HUES64 (cell line): Measurements from ENCODE around the gene JADE2.

ENCODE experiments used
- H3K27ac ChIP-seq: 2 replicates; pipeline ENCODE4 v1.7.0; 2013; ENCODE audit warnings: low read depth, low read length, inconsistent platforms
- H3K27me3 ChIP-seq: 2 replicates; pipeline ENCODE4 v1.6.1; 2013; ENCODE audit warnings: mild to moderate bottlenecking, low read length; ENCODE audit not compliant: insufficient read depth
- H3K36me3 ChIP-seq: 2 replicates; pipeline ENCODE4 v1.6.1; 2013; ENCODE audit warnings: mild to moderate bottlenecking, low read length; ENCODE audit not compliant: insufficient read depth
- H3K4me1 ChIP-seq: 2 replicates; pipeline ENCODE4 v1.6.1; 2013; ENCODE audit warnings: mild to moderate bottlenecking, low read length, moderate library complexity; ENCODE audit not compliant: insufficient read depth
- H3K4me3 ChIP-seq: 2 replicates; pipeline ENCODE4 v1.5.1; 2013; ENCODE audit warnings: mild to moderate bottlenecking, low read length, moderate library complexity
- H3K9ac ChIP-seq: 2 replicates; pipeline ENCODE4 v1.6.1; 2013; ENCODE audit warnings: mild to moderate bottlenecking, low read depth, low read length
- H3K9me3 ChIP-seq: 2 replicates; pipeline ENCODE4 v1.6.1; 2013; ENCODE audit warnings: low read depth, low read length; ENCODE audit not compliant: insufficient read depth
- WGBS: fragments of 150-250, 120-280 bp; methylation state at CpG from one replicate; pipeline ENCODE4 v1.1.7; 2013; ENCODE audit warnings: missing lambda C conversion rate; 5-methylcytosine and 5-hydroxymethylcytosine counted together

JADE2 gene

GRCh38 chr5:134603059-134603458, 77.6 kb downstream of the JADE2 start:
- no peak overlapping the region for H3K4me3 ChIP-seq
- 0 out of 2 replicates have a peak, but pooled peaks cover 1% of the 10 kb centered on the region for H3K4me1 ChIP-seq
- H3K27me3 ChIP-seq, result no peaks in the 10 kb centered on the region
- peaks cover 41% of the 10 kb centered on the region for H3K36me3 ChIP-seq
- 86% methylated on average over 1 of the region's 1 CpG for WGBS
- H3K9me3 ChIP-seq, result no peaks in the 10 kb centered on the region
- H3K9ac ChIP-seq, result no peak overlapping the region
- no peak overlapping the region for H3K27ac ChIP-seq

GRCh38 chr5:134604908-134605307, 79.4 kb downstream of the JADE2 start:
- 92% methylated on average over 1 of the region's 1 CpG for WGBS
- Histone ChIP-seq H3K27me3 (no peaks in the 10 kb centered on the region), H3K4me3 (no peak overlapping the region), H3K27ac (no peak overlapping the region), H3K9me3 (no peaks in the 10 kb centered on the region), H3K4me1 (no peaks in the 10 kb centered on the region), H3K36me3 (peaks cover 59% of the 10 kb centered on the region), H3K9ac (no peak overlapping the region)

- Histone ChIP-seq H3K27me3 (no peaks in the 10 kb centered on the region), H3K4me1 (no peaks in the 10 kb centered on the region), H3K36me3 (peaks cover 71% of the 10 kb centered on the region), H3K4me3 (no peak overlapping the region), H3K9me3 (no peaks in the 10 kb centered on the region), H3K9ac (no peak overlapping the region), H3K27ac (no peak overlapping the region)
- 93% methylated on average over 3 of the region's 5 CpGs for WGBS
Observed at GRCh38 chr5:134606726-134607125, 81.3 kb downstream of the JADE2 start.

GRCh38 chr5:134608555-134608954, 83.1 kb downstream of the JADE2 start:
- WGBS, result 91% methylated on average over 3 of the region's 3 CpGs
- no peak overlapping the region for H3K27ac ChIP-seq
- no peaks in the 10 kb centered on the region for H3K9me3 ChIP-seq
- H3K9ac ChIP-seq, result no peak overlapping the region
- no peaks in the 10 kb centered on the region for H3K27me3 ChIP-seq
- no peak overlapping the region for H3K4me3 ChIP-seq
- H3K4me1 ChIP-seq, result no peaks in the 10 kb centered on the region
- peaks cover 82% of the 10 kb centered on the region for H3K36me3 ChIP-seq

GRCh38 chr5:134609232-134609851, 83.9 kb downstream of the JADE2 start:
- H3K36me3 ChIP-seq, result peaks cover 77% of the 10 kb centered on the region
- no peaks in the 10 kb centered on the region for H3K27me3 ChIP-seq
- H3K4me3 ChIP-seq, result no peak overlapping the region
- H3K9me3 ChIP-seq, result no peaks in the 10 kb centered on the region
- H3K9ac ChIP-seq, result no peak overlapping the region
- WGBS, result 89% methylated on average over 3 of the region's 3 CpGs
- H3K4me1 ChIP-seq, result no peaks in the 10 kb centered on the region
- no peak overlapping the region for H3K27ac ChIP-seq

- H3K36me3 ChIP-seq, result peaks cover 68% of the 10 kb centered on the region
Observed at GRCh38 chr5:134610725-134611124, 85.3 kb downstream of the JADE2 start.

GRCh38 chr5:134611515-134611914, 86.0 kb downstream of the JADE2 start:
- Histone ChIP-seq H3K36me3 (peaks cover 60% of the 10 kb centered on the region), H3K27ac (no peak overlapping the region), H3K9me3 (no peaks in the 10 kb centered on the region), H3K27me3 (no peaks in the 10 kb centered on the region), H3K9ac (no peak overlapping the region), H3K4me3 (no peak overlapping the region), H3K4me1 (no peaks in the 10 kb centered on the region)
- WGBS, result 92% methylated on average over 3 of the region's 4 CpGs

More at GRCh38 chr5:134610725-134611124, 85.3 kb downstream of the JADE2 start:
- H3K27me3 ChIP-seq, result no peaks in the 10 kb centered on the region
- H3K9ac ChIP-seq, result no peak overlapping the region
- H3K9me3 ChIP-seq, result no peaks in the 10 kb centered on the region
- no peak overlapping the region for H3K27ac ChIP-seq
- H3K4me1 ChIP-seq, result no peaks in the 10 kb centered on the region
- no peak overlapping the region for H3K4me3 ChIP-seq

GRCh38 chr5:134614450-134615085, 89.1 kb downstream of the JADE2 start:
- H3K9ac ChIP-seq, result no peak overlapping the region
- H3K27ac ChIP-seq, result 0 out of 2 replicates have a peak overlapping the region, but pooled peaks have one; percentile 6
- H3K9me3 ChIP-seq, result no peaks in the 10 kb centered on the region
- no peaks in the 10 kb centered on the region for H3K4me1 ChIP-seq
- no peak overlapping the region for H3K4me3 ChIP-seq
- WGBS, result 94% methylated on average over 5 of the region's 5 CpGs
- H3K27me3 ChIP-seq, result no peaks in the 10 kb centered on the region
- H3K36me3 ChIP-seq, result peaks cover 49% of the 10 kb centered on the region

GRCh38 chr5:134620634-134621033, 95.2 kb downstream of the JADE2 start:
- H3K27ac ChIP-seq, result no peak overlapping the region
- no peak overlapping the region for H3K4me3 ChIP-seq
- no peaks in the 10 kb centered on the region for H3K27me3 ChIP-seq
- H3K4me1 ChIP-seq, result no peaks in the 10 kb centered on the region
- no peaks in the 10 kb centered on the region for H3K9me3 ChIP-seq
- 93% methylated on average over 2 of the region's 2 CpGs for WGBS
- H3K9ac ChIP-seq, result no peak overlapping the region
- H3K36me3 ChIP-seq, result peaks cover 42% of the 10 kb centered on the region

GRCh38 chr5:134625559-134625958, 100.1 kb downstream of the JADE2 start:
- H3K27me3 ChIP-seq, result no peaks in the 10 kb centered on the region
- 90% methylated on average over 1 of the region's 1 CpG for WGBS
- H3K4me1 ChIP-seq, result no peaks in the 10 kb centered on the region
- no peak overlapping the region for H3K9ac ChIP-seq
- no peak overlapping the region for H3K27ac ChIP-seq
- H3K4me3 ChIP-seq, result no peak overlapping the region
- peaks cover 20% of the 10 kb centered on the region for H3K36me3 ChIP-seq
- no peaks in the 10 kb centered on the region for H3K9me3 ChIP-seq

- Histone ChIP-seq H3K4me3 (no peak overlapping the region), H3K9me3 (no peaks in the 10 kb centered on the region), H3K27ac (no peak overlapping the region), H3K4me1 (no peaks in the 10 kb centered on the region), H3K9ac (no peak overlapping the region), H3K27me3 (no peaks in the 10 kb centered on the region), H3K36me3 (peaks cover 12% of the 10 kb centered on the region)
- WGBS, result 89% methylated on average over 1 of the region's 2 CpGs
Observed at GRCh38 chr5:134626369-134627014, 101.0 kb downstream of the JADE2 start.
